GM21390 (cell line): ENCODE results near the gene ZNF26.
"Not testable (repeated sequence)": the region's sequence is repeated elsewhere in the genome, so short reads cannot be mapped to it uniquely, and the experiment has no call there.

Experiments
- ATAC-seq: cut with Tn5 transposase; IDR thresholded peaks from one replicate; pipeline ENCODE4 v1.9.1; 2021; ENCODE audit not compliant: unreplicated experiment

ZNF26 gene

GRCh38 chr12:132955094-132956010, 30.8 kb upstream of the ZNF26 start:
- peak; percentile 21 for ATAC-seq

- peak; percentile 94 for ATAC-seq
These were observed 30.0 kb upstream of the ZNF26 start, which contains the start of gene ZNF605 for GRCh38 chr12:132956011-132956788. Gene ZNF605 (minus strand): TSS chr12:132956306. CDS start chr12:132945635, 10,671 bp downstream.

DNA sequence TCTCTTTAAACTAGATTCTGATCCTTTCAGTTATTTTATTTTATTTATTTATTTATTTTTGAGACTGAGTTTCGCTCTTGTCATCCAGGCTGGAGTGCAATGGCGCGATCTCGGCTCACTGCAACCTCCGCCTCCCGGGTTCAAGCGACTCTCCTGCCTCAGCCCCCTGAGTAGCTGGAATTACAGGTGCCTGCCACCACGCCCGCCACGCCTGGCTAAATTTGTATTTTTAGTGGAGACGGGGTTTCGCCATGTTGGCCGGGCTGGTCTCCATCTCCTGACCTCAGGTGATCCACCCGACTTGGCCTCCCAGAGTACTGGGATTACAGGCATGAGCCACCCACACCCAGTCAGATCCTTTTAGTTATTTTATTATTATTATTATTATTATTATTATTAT, 24.4 kb upstream of the ZNF26 start:
- ATAC-seq, result not testable (repeated sequence)

GRCh38 chr12:132963947-132964346, 22.2 kb upstream of the ZNF26 start:
- ATAC-seq, result not testable (repeated sequence)

- no peak for ATAC-seq
These were observed 20.4 kb upstream of the ZNF26 start for GRCh38 chr12:132965796-132966195.

GRCh38 chr12:132966676-132967415, 19.3 kb upstream of the ZNF26 start:
- no peak for ATAC-seq

GRCh38 chr12:132967736-132968135, 18.4 kb upstream of the ZNF26 start:
- no peak for ATAC-seq

DNA sequence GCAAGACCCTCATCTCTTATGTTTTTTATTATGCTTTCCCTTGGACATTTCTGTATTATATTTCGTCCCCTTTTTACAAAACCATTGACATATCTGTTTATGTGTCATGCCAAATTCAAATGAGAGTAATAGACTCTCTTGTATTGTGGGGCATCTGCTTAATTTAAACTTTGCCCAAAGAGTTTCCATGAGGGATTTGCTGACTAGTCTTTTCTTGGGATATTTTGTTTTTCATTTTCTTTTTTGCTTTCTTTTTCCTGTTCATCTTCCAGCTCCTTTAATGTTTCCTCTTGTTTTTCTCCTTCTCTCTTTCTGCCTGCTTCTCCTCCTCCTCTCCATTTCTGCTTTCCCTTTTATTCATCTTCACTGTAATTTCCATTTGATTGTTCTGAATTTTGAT, 13.8 kb upstream of the ZNF26 start:
- no peak for ATAC-seq

- not testable (repeated sequence) for ATAC-seq
These were observed 9.3 kb upstream of the ZNF26 start for GRCh38 chr12:132976870-132977269.

DNA sequence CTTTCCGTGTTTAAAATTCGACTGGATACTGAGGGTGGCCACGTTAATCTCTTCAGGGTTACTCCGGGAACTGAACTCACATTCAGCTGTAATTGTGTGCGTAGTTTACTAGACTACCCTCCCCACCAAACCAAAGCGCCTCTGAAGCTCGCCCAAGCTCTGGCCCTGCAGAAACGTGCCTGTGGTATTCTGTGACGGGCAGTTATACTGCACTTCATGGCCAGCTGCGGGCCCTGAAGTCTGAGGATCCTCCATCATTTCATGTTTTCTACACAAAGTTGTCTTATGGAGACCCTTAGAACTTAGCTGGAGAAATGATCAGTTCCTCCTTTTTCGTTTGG, 688 bp downstream of the ZNF26 start:
- ATAC-seq, result peak; percentile 8

DNA sequence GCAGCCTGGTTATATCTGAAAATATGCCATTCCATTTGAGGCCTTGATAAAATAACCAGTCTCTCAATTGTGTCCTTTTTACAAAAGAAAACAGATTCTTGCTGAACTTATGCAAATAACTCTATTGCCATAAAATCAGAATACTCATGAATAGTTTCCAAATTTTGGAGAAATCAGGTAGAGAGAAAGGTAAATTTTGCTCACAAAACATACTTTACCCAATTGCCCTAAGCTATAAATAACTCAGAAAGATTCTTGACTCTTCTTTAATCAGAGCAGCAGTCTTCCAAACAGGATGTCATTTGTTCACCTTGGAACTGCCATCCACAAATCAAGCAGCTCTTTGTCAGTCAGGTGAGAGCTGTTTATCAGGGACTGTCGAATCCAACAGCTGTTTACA, 12.6 kb downstream of the ZNF26 start:
- no peak for ATAC-seq

GRCh38 chr12:133010657-133011297, 24.6 kb downstream of the ZNF26 start:
- no peak for ATAC-seq

- ATAC-seq, result no peak
These were observed 37.4 kb downstream of the ZNF26 start for GRCh38 chr12:133023566-133023965.

- ATAC-seq, result no peak
These were observed 40.8 kb downstream of the ZNF26 start for GRCh38 chr12:133026996-133027395.

- ATAC-seq, result peak; percentile 95
These were observed 51.2 kb downstream of the ZNF26 start, which contains the start of gene ZNF84 for GRCh38 chr12:133037207-133038005. Gene ZNF84 (plus strand): TSS chr12:133037509. CDS start chr12:133041468, 3,959 bp downstream.

GRCh38 chr12:133038118-133038709, 52.0 kb downstream of the ZNF26 start:
- no peak for ATAC-seq

DNA sequence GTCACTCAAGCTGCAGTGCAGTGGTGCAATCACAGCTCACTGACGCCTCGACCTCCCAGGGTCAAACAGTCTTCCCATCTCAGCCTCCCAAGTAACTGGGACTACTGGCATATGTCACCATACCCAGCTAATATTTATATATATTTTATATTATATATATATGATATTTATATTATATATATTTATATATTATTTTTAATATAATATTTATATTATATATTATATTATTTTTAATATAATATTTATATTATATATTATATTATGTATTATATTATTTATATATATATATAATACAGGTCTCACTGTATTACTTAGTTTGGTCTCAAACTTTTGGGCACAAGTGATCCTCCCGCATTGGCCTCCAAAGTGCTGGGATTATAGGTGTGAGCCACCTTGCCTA, 60.5 kb downstream of the ZNF26 start:
- ATAC-seq, result no peak

- no peak for ATAC-seq
These were observed 71.3 kb downstream of the ZNF26 start for GRCh38 chr12:133057446-133057845.
